Mucosa of descending colon (tissue), 3 donors: ENCODE measurements around the gene PIP4K2C. TPM values are rescaled to one million over a fixed set of nuclear protein-coding genes. Genes with fewer than 3 reads are reported as not detected.

Experiments
- ATAC-seq: fragments of 200-7000 bp; cut with Tn5 transposase; one replicate; pipeline ENCODE4 v1.9.1; 2020; ENCODE audit warnings: mild to moderate bottlenecking, moderate library complexity
- DNase-seq, 3 donors: peaks; one replicate each; pipeline ENCODE4 v3.0.0-alpha.2; 2020
- H3K36me3 ChIP-seq: fragments of 200-600 bp; one replicate; pipeline ENCODE4 v1.8.0; 2021; ENCODE audit warnings: low read depth, mild to moderate bottlenecking
- H3K4me1 ChIP-seq: fragments of 200-600 bp; one replicate; pipeline ENCODE4 v1.8.0; 2021; ENCODE audit warnings: low read depth, mild to moderate bottlenecking
- H3K4me3 ChIP-seq: fragments of 200-600 bp; one replicate; pipeline ENCODE4 v1.8.0; 2021; ENCODE audit warnings: mild to moderate bottlenecking
- H3K9me3 ChIP-seq: fragments of 200-600 bp; one replicate; pipeline ENCODE4 v1.8.0; 2021; ENCODE audit warnings: mild to moderate bottlenecking
- intact Hi-C, 2 donors: fragments of 100-400 bp; cut with DNase I in 1 of 2; cut with micrococcal nuclease in 1 of 2; formaldehyde crosslinking; loops; one replicate each; pipeline versions ENCODE4 v1.11.0 to v1.11.1; 2022; cut with DNase I, micrococcal nuclease
- long read RNA-seq, 2 donors: library from polyadenylated mRNA; unstranded; transcript quantifications; one replicate each; pipeline ENCODE4 v2.0.0, GENCODE V29; 2019 to 2021
- total RNA-seq, 3 donors: library from RNA; stranded (reverse); fragmentation: NEBNext Ultra II Directional in 2 of 3; extraction: Animal tissue kit (Norgen Biotek cat#: 25700) in 2 of 3; gene quantifications; one replicate each; pipeline versions ENCODE4 v1.2.1 to v1.2.4, GENCODE V29; 2021 to 2023
- TF ChIP-seq, protein P1 (sequence below): fragments of 200-600 bp; IDR thresholded peaks from one replicate; pipeline ENCODE4 v1.8.0; 2022; ENCODE audit warnings: antibody characterized with exemption, mild to moderate bottlenecking
- donor health status: DM: no; HTN: no; CAD: no; lungs with moderate emphysema.
- donor health status: DM: no; HTN: no; CAD: no.
- donor health status: DM: no; HTN: yes; CAD: no.

The PIP4K2C gene
- total RNA-seq, result 10 to 100 TPM; 39.0 to 55.5 (median 54.2) TPM
- long read RNA-seq, donor 1, transcript PIP4K2C-201 (10 exons, 2,924 nt), result major isoform, 39 of 53 reads
- long read RNA-seq, donor 1, partial matches to known transcripts, result 3 of 53 reads
- long read RNA-seq, donor 1, other reads (novel, unspliced or antisense), result 11 of 53 reads
- long read RNA-seq, donor 2, transcript PIP4K2C-201 (10 exons, 2,924 nt), result major isoform, 15 of 27 reads
- long read RNA-seq, donor 2, partial matches to known transcripts, result 4 of 27 reads
- long read RNA-seq, donor 2, other reads (novel, unspliced or antisense), result 8 of 27 reads

- H3K36me3 ChIP-seq, result no peaks in the 10 kb centered on the region
- TF ChIP-seq, protein P1, sequence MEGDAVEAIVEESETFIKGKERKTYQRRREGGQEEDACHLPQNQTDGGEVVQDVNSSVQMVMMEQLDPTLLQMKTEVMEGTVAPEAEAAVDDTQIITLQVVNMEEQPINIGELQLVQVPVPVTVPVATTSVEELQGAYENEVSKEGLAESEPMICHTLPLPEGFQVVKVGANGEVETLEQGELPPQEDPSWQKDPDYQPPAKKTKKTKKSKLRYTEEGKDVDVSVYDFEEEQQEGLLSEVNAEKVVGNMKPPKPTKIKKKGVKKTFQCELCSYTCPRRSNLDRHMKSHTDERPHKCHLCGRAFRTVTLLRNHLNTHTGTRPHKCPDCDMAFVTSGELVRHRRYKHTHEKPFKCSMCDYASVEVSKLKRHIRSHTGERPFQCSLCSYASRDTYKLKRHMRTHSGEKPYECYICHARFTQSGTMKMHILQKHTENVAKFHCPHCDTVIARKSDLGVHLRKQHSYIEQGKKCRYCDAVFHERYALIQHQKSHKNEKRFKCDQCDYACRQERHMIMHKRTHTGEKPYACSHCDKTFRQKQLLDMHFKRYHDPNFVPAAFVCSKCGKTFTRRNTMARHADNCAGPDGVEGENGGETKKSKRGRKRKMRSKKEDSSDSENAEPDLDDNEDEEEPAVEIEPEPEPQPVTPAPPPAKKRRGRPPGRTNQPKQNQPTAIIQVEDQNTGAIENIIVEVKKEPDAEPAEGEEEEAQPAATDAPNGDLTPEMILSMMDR, result no peak
- ATAC-seq (peak; percentile 99), DNase-seq (peak; percentile 87 to 93 (median 89))
- H3K9me3 ChIP-seq, result no peaks in the 10 kb centered on the region
- intact Hi-C loops, result no loop called here
- peaks cover 6% of the 10 kb centered on the region for H3K4me1 ChIP-seq
- H3K4me3 ChIP-seq, result peak within 1 kb of the TSS; percentile 69
Measured at GRCh38 chr12:57590864-57591781, at the start of gene PIP4K2C. Gene PIP4K2C (plus strand): TSS chr12:57591192. CDS start chr12:57591290, 98 bp downstream.

DNA sequence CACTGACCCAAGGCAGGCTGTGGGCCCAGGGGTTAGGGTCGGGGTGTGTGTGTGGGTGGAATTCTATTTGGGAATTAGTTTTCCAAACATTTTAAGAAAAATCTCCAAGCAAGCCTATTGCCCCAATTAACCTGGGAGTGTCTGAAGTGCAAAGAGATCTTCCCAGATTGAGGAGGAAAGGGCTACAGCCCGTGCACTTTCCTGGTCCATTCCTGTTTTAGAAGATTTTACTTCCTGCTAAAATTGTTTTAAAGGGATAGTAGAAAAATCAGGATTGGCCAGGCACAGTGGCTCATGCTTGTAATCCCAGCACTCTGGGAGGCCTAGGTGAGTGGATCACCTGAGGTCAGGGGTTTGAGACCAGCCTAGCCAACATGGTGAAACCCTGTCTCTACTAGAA lies 49.3 kb upstream of the PIP4K2C start:
- H3K36me3 ChIP-seq, result no peaks in the 10 kb centered on the region
- peaks cover 20% of the 10 kb centered on the region for H3K4me1 ChIP-seq
- TF ChIP-seq, protein P1, result no peak
- no peak for DNase-seq
- H3K9me3 ChIP-seq, result no peaks in the 10 kb centered on the region
- intact Hi-C loops, result no loop called here
- peak; percentile 62 for ATAC-seq
- no peak overlapping the region for H3K4me3 ChIP-seq

DNA sequence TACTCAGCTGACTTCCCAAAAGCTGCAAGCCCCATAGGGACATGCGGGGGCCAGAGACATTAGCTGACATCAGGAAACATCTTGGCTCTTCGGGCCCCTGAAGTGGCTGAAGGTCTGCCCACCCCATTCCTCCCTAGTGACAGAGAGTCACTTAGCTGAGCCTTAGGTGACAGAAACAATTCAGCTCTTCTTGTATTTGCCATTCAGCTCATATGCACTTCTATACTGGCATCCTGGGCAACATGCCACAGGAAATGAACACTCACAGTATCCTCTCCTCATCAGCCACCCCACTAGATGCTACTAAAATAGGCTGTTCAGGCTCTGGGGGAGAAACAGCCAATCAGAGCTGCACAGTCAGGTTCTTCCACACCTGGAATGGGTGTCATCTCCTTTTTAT lies 47.4 kb upstream of the PIP4K2C start:
- H3K9me3 ChIP-seq, result no peaks in the 10 kb centered on the region
- ATAC-seq (no peak), DNase-seq (no peak)
- peaks cover 3% of the 10 kb centered on the region for H3K36me3 ChIP-seq
- H3K4me3 ChIP-seq, result no peak overlapping the region
- H3K4me1 ChIP-seq, result peaks cover 18% of the 10 kb centered on the region
- intact Hi-C loops, result no loop called here
- TF ChIP-seq, protein P1, result no peak

- ATAC-seq (peak; percentile 30), DNase-seq (no peak)
- Histone ChIP-seq H3K4me1 (peaks cover 20% of the 10 kb centered on the region), H3K9me3 (no peaks in the 10 kb centered on the region), H3K36me3 (peaks cover 3% of the 10 kb centered on the region), H3K4me3 (peak overlapping the region; percentile 81)
- TF ChIP-seq, protein P1, result no peak
- intact Hi-C loops, result no loop called here
Measured at GRCh38 chr12:57545809-57546437, 45.1 kb upstream of the PIP4K2C start.

DNA sequence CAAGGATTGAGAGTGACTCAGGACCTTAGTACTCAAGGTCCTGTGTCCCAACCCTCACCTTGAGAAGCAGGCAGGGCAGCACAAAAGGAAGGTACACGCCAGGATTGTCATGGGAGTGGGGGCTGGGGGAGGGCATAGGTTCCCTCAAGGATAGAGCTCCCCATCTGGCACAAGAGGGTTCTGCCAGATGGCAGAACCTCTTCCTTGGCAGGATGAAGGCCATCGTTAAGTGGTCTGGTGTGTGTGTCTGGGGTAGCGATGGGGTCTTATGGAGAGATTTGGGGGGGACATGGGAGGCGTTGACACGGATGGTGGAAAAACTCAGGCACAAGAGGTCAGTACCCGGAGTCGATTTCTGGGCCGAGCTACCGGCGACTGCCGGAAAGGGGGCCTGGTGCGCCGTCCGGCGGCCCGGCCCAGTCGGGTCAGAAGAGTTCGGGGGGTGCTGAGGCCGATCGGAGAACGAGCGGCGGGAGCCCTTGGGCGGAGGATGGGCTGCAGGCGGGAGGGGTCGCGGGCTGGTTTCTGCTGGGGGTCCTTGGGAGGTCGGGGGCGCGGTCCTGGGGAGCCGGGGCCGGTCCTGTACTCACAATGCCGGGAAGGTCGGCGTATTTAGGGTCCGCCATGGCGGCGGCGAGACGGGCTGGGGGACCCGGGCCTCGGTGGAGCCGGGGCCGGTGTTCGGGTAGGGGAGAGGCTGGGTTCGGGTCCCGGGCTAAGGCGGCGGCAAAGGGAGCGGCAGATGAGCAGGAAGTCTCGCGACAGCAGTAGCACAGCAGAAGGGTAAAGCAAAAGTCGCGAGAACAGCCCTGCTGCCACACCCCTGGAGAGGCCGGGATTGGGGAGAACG lies 44.3 kb upstream of the PIP4K2C start, which contains the start of gene DCTN2:
Gene DCTN2 (minus strand): TSS at position 755 of the 850 bp plus-strand sequence. CDS start 129 bp downstream, at position 626.
- Histone ChIP-seq H3K9me3 (no peaks in the 10 kb centered on the region), H3K4me3 (peak within 1 kb of the TSS; percentile 81), H3K4me1 (peaks cover 16% of the 10 kb centered on the region), H3K36me3 (peaks cover 3% of the 10 kb centered on the region)
- ATAC-seq, result peak; percentile 96
- TF ChIP-seq, protein P1, result no peak
- intact Hi-C loops, result no loop called here
- DNase-seq, result peak; percentile 95 to 97 (median 97)
